Inflammatory macrophage treated with lipopolysaccharide for 1 hour (primary cell): ENCODE measurements around the gene VWA5B1.

Source experiments
- DNase-seq, 2 donors: peaks; one replicate each; pipeline ENCODE4 v3.0.0-alpha.2; 2020 to 2022

The VWA5B1 gene

DNA sequence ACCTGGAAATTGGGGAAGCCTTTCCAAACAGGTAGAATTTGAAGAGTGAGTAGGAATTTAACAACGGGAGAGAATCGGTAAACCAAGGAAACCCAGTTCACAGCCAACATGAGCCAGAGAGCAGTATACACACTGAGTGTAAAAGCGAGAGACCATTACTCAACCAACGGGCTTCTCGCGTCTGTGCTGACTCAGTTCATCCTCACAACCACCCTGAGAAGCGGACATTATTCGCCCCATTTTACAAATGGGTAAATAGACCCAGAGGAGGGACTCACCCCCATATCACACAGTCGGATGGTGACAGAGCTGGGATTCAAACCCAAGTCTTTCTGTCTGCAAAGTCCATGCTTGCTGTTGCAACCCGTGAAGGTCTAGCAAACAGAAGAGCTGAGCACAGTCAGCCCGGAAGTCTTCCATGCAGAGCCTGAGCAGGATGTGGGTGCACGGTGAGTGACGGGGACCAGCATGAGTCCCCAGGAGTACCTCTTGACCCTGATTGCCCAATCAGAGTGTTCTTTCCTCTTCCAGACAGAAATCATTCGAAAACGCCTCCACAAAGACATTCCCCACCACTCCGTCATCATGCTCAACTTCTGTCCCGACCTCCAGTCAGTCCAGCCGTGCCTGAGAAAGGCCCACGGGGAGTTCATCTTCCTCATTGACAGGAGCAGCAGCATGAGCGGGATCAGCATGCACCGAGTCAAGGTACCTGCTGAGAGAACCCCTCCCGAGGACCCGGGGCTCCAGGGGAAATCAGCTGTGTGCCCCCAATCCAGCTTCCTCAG is 32.3 kb downstream of the VWA5B1 start:
- peak in 1 of 2 donors; percentile 4 for DNase-seq

DNA sequence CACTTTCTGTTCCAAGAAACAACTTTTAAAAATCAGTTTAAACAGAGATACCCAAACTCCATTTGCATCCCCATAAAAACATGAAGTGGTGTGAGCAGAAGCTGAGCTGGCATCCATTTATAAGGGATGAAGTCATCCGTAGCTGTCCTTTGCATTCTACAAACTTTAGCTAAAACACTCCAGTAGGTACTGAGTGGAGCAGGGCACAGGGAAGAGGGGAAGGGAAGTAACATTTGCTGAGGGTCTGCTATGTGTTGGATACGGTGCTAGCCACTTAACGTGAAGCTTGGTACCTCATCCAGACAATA is 32.9 kb downstream of the VWA5B1 start:
- no peak for DNase-seq

DNA sequence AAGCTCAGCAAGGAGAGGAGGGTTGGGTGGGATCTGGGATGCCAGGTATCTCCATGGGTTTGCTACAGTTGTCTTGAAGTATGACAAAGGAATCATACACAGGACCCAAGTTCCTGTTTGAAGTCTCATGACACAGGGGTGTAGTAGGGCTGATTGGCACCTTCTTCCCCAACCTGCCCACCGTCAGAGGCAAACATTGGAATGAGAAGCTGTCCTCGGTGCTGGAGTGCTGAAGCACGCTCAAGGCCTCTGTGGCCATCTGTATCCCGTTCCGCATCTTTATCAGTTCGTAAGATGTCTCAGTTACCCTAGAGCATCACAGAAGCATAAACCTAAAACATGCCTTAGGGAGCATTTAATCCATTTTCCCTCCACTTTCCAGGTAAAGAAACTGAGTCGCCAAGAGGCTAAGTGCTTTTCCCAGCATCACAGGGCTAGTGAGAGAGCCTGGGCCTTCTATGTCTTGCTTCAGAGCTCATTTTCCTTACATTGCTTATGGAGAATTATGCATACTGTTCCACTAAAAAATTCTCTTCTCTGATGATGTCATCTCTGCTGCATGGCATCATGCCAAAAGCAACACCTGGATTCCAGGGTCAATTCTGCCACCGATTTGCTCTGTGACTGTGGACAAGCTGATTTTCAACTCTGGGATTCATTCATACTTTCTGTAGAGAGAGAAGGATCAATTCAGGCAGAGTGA is 34.2 kb downstream of the VWA5B1 start:
- DNase-seq = no peak

DNA sequence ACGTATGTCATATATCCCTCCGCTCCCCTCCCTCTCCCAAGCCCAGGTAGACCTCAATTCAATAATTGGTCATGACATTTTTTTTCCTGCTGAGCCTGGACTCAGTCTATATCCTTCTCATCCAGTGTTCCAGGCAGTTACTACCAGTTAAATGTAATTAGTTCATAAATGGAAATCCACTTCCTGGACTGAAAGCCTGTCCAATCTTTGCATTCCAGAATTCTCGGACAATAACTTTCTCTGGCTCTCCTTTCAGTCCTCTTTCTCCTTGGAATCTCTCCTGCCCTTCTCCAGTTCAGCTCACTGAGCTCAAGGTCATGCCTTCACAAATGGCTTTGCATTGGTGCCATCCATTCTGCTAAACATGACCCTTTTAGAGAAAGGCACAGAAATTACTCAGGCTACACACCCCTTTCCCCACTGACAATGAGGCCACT is 34.8 kb downstream of the VWA5B1 start:
- no peak for DNase-seq

DNA sequence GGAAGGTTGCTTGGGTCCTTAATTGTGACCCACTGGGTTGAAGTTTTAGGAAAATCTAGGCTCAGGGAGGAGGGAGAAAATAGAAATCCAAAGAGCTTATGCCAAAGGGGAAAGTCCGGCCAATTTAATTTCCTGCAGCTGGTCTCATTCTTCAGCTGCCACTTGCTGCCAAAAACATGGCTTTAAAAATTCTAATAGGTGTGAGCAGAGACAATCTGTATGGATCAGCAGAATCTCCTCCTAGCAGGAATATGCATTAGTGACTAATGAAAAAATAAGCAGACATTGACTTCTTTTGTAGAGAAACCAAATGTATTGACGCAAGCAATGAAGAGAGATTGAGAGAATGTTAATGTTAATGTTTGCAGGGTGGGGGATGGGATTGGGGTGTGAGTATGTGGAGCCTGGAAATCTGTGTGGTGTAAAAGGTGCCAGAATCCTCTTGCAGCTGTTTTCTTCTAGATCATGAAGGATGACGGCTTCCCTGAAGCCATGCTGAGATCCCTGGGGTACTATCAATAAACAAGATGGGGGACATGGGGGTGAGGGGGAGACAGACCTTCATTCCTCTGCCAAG is 35.3 kb downstream of the VWA5B1 start:
- no peak for DNase-seq

DNA sequence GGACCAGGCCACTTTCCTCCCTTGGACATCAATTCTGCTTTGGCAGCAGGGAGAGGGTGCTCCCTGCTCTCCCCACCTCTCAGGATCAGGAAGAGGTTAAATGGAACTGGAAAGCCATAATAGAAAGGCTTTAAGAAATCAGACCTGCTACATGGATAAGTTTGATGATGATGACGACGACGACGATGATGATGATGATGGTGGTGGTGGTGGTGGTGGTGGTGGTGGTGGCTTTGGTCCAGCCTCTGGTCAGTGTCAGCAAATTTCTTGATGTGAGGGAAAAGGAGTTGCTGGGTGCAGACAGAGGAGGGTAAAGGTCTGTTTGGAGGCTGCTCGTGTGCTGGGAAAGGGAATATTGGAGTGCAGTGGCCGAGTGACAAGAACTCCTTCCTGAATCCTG is 36.8 kb downstream of the VWA5B1 start:
- DNase-seq = no peak

DNA sequence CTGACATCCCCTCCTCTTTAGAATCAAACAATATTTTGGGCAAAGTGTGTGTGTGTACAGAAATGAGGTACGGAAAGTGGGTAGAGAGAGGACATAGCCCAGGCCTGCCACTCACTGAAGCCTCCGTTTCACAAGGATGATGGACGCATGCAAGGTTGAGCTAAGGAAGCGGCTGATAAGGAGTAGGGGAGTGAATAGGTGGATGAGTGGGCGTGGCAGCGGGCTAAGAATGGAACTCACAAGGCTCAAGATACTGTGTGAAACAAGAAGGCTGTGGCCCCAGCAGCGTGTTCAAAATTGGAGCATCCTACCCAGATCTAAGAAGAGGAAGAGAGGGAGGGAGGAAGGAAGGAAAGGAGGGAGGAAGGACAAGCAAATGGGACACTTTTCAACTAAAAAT is 37.5 kb downstream of the VWA5B1 start:
- no peak for DNase-seq

DNA sequence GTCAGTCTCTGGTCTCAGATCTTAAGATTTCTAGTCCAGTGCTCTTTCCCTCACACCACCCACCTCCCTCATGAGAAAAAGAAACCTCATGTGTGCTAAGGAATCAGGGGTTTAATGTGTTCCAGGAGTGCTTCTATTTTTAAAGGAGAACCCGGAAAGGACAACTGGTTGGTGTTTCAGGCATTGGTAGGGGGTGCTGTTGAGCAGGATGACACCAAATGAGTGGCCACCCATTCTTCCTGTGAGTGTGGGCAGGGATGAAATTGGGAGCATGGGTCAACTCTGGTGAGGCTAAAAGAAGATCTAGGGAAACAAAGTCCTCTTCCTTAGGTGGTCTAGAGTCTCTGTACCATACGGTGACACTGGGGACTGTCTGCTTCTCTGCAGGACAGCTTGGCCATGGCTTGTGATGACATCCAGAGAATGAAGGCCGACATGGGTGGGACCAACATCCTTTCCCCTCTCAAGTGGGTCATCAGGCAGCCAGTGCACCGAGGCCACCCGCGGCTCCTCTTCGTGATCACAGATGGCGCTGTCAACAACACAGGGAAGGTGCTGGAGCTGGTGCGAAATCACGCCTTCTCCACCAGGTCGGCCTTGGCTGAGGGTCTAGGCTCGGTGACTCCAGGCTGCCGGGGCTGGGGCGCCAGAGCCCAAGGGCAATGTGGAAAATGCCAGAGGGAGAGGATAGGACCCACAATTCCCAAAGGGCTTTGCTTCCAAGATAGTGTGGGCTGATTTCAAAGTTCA is 39.3 kb downstream of the VWA5B1 start:
- no peak for DNase-seq

DNA sequence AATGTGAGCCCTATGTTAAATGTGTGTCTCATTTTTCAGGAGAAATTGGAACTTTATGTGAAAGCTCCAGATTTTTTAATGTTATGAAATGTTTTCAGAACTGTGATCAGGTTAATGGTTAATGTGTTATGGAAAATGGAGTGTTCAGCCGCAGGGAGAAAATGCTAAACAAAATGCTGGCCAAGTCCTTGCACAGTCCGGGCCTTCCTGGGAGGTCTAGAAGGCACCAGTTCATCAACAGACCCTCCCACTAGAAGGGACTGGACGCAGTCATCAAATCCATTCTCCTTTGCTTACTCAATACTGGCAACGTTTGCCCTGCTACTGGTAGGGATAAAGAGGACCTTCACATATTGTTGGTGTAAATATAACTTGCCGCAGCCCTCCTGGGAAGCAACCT is 43.4 kb downstream of the VWA5B1 start:
- DNase-seq = no peak

DNA sequence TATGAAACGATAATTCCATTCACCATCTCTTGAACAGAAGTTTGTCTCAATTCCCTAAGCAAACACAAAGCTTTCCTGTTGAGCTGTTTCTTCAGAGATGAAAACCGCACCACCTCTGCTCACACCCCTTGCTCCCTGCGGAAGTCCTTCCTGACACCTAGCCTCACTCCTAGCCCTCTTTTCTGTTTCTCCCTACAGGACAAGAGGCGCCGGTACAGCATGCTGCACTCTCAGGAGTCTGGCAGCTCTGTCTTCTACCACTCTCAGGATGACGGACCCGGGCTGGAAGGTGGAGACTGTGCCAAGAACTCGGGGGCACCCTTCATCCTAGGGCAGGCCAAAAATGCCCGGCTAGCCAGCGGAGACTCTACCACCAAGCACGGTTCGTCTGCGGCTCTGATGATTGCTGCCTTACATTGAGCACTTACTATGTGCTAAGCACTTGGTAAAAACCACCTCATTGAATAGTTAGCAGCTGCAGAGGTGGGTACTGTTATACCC is 45.5 kb downstream of the VWA5B1 start:
- DNase-seq = no peak

DNA sequence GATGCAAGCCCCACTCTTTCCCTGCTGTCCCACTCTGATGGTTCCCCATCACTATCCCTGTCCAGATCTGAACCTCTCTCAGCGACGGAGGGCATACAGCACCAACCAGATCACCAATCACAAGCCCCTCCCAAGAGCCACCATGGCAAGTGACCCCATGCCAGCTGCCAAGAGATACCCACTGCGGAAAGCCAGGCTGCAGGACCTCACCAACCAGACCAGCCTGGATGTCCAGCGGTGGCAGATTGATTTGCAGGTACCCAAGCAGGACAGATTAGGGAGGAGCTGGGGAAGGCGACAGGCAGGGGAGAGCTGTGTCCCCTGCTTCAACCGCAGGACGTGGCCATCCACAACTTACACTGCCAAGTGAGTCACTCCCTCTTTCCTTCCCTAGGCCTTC is 46.9 kb downstream of the VWA5B1 start:
- DNase-seq = no peak

DNA sequence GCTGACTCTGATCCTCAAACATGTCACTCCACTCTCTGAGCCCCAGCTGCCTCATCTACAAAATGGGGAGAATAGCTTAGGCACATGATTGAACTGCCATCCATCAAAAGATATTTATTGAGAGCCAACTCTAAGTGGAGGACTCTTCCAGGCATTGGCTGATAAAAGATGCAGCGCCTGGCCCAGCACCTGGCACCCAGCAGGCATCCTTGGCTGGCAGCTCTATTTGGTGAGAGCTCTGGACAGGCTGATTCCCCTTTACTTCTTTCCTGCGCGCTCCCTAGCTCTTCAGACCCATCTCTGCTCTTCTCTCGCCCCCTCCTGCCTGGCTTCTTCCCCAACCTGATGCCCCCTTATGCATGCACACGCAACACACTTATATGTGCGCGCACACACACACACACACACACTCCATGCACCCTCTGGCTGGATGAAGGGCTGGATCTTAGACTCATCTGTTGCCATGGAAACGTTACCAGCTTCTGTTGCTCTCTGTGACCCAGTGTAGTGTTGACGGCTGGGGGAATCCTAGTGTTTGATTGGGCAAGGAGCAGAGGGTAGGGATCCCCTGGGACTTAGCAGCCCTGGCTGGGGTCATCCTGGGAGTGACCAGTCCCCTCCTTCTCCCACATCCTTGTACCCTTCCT is 49.3 kb downstream of the VWA5B1 start:
- DNase-seq = no peak

DNA sequence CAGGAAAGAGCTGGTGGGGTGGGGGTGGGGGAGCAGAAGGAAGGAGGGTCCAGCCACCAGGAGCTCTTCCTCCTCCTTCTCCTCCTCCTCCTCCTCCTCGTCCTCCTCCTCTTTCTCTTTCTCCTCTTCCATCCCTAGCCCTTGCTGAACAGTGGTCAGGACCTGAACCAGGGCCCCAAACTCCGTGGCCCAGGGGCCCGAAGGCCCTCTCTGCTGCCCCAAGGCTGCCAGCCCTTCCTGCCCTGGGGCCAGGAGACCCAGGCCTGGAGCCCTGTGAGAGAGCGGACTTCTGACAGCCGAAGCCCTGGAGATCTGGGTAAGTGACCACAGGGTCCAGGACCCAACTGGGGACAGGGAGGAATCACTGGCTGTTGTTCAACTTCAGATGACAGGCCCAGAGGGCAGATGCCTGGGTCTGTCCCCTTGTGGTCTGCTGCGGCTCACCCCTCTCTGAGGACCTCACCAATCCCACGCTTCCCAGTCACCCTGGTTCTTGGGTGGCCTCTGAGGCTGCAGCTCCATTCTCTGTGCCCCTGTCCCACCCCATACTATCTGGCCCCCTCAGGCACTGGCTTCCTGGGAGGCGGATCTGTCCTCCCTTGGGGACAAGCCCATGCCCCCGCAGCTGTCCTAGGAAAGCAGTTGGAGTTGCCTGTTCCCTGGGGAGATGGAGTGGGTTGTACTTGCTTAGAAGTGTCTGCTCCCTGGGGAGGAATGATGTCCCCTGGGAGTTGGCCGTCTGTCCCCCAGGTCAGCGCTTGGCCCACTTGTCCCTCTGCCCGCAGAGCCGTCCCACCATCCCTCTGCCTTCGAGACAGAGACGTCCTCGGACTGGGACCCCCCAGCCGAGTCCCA is 51.8 kb downstream of the VWA5B1 start:
- no peak for DNase-seq

DNA sequence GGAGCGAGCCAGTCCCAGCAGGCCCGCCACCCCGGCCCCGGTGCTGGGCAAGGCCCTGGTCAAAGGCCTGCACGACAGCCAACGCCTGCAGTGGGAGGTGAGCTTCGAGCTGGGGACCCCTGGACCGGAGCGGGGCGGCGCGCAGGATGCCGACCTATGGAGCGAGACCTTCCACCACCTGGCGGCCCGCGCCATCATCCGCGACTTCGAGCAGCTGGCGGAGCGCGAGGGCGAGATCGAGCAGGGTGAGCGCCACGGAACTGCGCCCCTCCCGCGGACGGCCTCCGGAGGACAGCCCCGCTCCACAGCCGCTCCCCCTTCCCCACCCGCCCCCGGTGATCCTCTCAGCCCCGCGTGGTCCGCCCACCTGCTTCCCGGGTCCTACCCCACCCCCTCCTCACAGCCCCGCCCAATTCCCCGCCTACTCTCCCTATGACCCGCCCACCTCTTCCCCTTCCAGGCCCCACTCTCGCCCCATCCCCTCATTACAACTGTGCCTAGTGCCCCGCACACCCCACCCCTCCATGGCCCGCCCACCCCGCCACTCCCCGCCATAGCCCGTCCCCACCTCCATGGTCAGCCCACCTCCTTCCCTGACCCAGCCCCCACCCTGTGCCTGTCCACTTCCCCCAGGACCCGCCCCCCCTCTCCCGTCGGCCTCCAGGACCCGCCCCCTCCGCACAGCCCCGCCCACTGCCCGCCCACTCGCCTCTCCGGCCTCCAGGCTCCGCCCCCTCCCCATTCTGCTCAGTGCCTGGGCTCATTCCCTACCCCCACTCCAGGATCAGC is 52.7 kb downstream of the VWA5B1 start:
- no peak for DNase-seq

DNA sequence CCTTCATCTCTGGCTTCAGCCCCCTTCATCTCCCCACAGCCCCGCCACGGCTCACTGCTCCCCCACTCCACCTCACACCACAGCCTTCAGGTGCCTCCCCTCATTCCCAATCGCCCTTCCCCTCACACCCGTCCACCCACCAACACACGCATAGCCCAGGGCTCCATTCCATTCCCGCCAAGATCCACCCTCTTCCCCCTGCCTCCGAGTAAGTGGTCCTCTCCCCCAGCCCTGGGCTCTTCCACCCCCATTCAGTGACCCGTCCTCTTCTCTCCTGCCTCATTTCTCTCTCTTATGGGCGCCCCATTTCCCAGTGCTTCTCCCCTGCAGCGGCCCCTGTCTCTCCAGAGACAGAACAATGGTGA is 53.2 kb downstream of the VWA5B1 start:
- no peak for DNase-seq

DNA sequence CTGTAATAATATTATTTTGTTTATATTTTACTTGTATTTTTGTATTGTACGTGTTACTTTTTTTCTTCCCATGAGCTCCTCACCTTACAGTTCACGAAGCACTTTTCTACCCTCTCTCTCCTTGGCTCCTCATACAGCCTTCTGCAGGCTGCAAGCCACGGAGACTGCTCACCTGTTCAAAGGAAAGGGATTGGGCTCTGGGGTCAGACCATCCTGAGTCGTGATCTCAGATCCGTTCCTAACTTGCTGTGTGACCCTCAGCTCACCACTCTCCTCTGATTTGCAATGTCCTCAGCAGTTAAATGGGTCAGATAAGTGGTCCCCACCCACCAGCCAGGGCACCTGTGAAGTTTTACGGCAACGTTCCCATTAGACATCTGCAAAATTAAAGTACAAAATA is 54.1 kb downstream of the VWA5B1 start:
- DNase-seq = no peak

DNA sequence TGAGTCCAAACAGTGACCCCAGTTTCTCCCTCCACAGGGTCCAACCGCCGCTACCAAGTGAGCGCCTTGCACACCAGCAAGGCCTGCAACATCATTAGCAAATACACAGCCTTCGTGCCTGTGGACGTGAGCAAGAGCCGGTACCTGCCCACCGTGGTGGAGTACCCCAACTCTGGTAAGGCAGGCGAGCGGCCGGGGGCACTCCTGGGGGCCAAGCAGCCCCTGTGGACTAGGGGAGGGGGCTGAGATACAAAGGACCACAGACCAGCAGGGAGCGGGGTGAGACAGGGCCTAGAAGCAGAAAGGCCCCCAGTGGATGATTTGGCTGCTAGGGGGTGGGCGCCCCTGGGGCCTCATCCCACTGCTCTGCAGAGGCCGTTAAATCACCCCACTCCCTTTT is 54.7 kb downstream of the VWA5B1 start:
- no peak for DNase-seq

DNA sequence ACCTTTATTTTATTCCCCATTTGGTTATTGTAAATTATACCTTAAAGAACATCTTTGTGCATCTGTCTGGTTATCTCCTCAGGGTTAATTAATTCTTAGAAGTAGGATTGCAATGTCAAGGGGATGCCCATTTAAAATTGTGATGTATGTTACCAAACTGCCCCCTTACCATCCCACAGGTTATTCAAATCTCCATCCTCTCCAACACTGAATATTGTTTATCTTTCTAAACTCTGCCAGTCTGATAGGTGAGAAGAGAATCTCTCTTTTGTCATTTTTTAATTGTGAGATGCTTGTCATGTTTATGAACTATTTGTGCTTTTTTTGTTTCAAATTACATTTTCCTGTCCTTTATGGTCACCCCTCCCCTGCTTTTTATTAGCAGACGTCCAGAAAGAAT is 55.8 kb downstream of the VWA5B1 start:
- no peak for DNase-seq

DNA sequence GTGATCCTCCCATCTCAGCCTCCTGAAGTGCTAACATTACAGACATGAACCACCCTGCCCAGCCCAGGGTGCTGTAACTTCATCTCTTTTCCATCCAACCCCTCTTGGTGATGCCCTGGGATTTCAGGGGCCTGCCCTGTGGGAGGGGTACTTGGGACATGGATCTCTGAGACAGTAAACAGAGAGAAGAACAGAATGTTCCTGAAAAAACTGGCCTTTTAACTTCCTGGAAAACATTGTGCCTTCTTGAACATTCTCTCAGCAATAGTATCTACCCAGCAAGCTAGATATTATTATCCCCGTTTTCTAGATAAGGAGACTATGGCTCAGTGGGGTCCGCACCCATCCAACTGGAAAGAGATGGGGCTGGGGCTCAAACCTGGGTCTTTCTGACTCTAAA is 57.0 kb downstream of the VWA5B1 start:
- DNase-seq = no peak

DNA sequence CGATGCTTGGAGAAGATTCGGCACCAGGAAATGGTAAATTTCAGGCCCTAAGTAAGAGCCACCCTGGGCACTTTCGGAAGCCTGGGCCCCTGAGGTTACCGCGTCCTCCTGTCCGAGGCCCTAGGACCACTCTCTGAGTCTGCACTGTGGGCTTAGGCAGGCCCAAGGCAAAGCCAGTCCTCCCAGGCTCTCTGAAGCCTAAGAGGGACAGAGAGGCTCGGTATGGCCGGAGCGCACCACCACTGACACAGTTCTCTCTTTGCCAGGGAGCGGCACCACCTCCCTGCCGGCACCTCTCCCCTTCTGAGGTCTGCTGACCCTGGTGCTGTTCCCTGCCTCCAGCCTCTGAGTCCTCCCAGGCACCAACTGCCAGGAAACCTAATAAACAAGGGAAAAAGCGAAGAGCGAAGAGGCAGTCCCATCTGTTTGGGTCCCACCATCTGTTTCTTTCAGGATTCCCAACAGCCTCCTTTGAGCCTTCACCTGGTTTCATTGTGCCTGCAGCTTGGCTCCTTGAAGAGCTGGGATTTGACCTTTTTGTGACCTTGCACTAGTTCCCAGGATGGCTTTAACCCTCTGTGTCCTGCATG is 57.7 kb downstream of the VWA5B1 start:
- no peak for DNase-seq

DNA sequence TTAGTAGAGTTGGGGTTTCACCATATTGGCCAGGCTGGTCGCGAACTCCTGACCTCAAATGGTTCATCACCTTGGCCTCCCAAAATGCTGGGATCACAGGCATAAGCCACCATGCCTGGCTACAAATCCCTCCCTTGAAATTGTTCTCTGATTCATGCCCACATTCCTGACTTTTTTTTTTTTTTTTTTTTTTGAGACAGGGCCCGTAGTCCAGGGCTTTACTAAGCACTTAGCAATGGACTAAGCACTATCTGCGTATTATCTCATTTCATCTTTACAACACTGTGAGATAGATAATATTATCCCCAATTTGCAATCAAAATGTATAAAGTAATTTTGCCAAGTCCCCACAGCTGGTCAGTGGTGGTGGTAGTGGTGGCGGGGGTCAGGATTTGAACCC is 58.9 kb downstream of the VWA5B1 start:
- no peak for DNase-seq
